ENCODE results near the gene CCDC171. TPM values are rescaled to one million over a fixed set of nuclear protein-coding genes. Genes with fewer than 3 reads are reported as not detected.

Gene CCDC171
- total and polyA plus RNA-seq, 7 donors, result 0.20 to 1.6 (median 0.44) TPM

DNA sequence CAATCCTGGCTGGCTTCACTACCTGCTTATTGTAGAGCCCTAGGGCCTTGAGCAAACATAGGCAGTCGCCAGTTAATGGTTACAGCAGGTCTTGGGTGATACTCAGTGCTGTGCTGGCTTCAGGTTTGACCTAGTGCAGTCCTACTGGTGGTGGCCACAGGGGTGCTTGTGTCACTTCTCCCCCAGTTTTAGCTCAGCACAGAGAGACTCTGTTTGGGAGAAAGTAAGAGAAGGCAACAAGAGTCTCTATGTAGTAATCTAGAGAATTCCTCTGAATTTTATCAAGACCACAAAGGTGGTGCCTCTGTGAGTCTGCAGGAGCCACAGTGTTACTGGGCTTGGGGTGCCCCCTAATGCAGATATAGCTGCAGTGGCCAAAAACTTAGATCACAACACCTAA, 165.6 kb downstream of the CCDC171 start:
- Histone ChIP-seq H3K9me3 (no peaks in the 10 kb centered on the region), H3K27ac (no peak overlapping the region), H3K4me1 (no peaks in the 10 kb centered on the region), H3K4me3 (no peak overlapping the region), H3K27me3 (ENCODE audit: insufficient read depth in 3 of 3, low read length in 2 of 3) (no peaks in the 10 kb centered on the region), H3K36me3 (ENCODE audit: insufficient read depth in 1 of 2, low read depth in 1 of 2) (no peaks in the 10 kb centered on the region)
- TF ChIP-seq, protein P1, sequence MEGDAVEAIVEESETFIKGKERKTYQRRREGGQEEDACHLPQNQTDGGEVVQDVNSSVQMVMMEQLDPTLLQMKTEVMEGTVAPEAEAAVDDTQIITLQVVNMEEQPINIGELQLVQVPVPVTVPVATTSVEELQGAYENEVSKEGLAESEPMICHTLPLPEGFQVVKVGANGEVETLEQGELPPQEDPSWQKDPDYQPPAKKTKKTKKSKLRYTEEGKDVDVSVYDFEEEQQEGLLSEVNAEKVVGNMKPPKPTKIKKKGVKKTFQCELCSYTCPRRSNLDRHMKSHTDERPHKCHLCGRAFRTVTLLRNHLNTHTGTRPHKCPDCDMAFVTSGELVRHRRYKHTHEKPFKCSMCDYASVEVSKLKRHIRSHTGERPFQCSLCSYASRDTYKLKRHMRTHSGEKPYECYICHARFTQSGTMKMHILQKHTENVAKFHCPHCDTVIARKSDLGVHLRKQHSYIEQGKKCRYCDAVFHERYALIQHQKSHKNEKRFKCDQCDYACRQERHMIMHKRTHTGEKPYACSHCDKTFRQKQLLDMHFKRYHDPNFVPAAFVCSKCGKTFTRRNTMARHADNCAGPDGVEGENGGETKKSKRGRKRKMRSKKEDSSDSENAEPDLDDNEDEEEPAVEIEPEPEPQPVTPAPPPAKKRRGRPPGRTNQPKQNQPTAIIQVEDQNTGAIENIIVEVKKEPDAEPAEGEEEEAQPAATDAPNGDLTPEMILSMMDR (IDR thresholded peaks at IDR 0.05), result no peak
- WGBS, 3 donors, result 90 to 94% (median 93%) methylated on average over 1 of the region's 1 CpG
- no peak for DNase-seq
- intact Hi-C loops (cut with DNase I), result no loop called here
- no peak for ATAC-seq

DNA sequence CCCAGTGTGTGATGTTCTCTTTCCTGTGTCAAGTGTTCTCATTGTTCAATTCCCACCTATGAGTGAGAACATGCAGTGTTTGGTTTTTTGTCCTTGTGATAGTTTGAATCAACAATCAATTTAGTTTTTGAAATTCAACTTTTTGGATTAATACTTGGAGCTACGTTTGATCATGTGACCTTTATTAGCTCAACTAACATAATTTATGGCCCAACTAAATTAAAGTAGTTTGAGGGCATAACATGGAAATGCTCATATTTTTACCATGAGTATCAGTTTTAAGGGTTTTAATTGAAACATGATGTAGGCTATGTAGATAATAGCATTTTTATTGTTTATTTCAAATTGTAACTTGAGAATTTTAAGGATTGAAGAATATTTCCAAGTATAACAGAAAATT, 168.0 kb downstream of the CCDC171 start:
- no peak overlapping the region for H3K27ac ChIP-seq
- no peak for DNase-seq
- intact Hi-C loops (cut with DNase I), result no loop called here
- no peaks in the 10 kb centered on the region for H3K4me1 ChIP-seq
- H3K36me3 ChIP-seq (ENCODE audit: insufficient read depth in 1 of 2, low read depth in 1 of 2), result no peaks in the 10 kb centered on the region
- H3K27me3 ChIP-seq (ENCODE audit: insufficient read depth in 3 of 3, low read length in 2 of 3), result no peaks in the 10 kb centered on the region
- TF ChIP-seq, protein P1 (IDR thresholded peaks at IDR 0.05), result no peak
- H3K9me3 ChIP-seq, result no peaks in the 10 kb centered on the region
- WGBS, 3 donors, result 43 to 74% (median 69%) methylated on average over 1 of the region's 1 CpG
- no peak for ATAC-seq
- H3K4me3 ChIP-seq, result no peak overlapping the region

DNA sequence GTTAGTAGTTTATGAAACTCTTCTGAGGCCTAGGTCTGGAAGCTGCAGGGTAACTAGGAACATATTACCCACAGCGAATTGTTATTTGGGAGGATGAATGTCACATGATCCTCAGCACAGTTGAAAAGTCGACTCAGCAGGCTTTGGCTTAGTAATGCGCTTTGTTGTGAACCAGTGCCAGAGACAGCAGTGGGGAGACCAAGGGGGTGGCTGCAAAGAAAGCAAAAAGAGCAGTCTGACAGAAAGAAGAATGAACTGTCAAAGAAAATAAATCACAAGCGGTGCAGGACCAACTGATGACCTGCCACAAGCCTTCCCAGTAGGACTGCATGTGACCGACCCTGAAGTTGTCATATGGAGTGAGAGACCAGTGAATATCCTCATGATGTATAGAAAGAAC, 170.0 kb downstream of the CCDC171 start:
- no peaks in the 10 kb centered on the region for H3K9me3 ChIP-seq
- no peaks in the 10 kb centered on the region for H3K4me1 ChIP-seq
- whole genome bisulfite sequencing, 3 donors, result 40 to 46% (median 44%) methylated on average over 5 of the region's 5 CpGs
- no peaks in the 10 kb centered on the region for H3K27me3 ChIP-seq (ENCODE audit: insufficient read depth in 3 of 3, low read length in 2 of 3)
- TF ChIP-seq, protein P1 (IDR thresholded peaks at IDR 0.05), result no peak
- no peak overlapping the region for H3K4me3 ChIP-seq
- intact Hi-C loops (cut with DNase I), result no loop called here
- ATAC-seq (no peak), DNase-seq (no peak)
- H3K36me3 ChIP-seq (ENCODE audit: insufficient read depth in 1 of 2, low read depth in 1 of 2), result no peaks in the 10 kb centered on the region
- no peak overlapping the region for H3K27ac ChIP-seq

DNA sequence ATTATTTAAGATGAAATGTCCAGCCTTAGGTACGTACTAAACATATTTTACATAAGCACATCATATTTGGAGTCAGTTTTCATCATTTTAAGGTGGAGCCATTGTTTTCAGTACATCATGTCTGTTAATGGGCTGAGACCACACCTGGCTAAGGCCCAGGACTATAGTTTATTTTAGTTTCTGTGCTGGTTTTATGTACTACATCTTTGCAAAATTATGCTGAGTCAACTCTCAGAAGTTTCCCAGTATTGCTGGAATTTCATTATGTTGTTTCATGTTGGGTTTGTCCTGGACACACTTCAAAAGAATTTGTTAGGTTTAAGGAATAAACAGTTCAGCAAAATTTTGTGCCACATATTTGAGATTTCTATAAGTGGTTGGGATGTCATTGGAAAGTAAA, 171.2 kb downstream of the CCDC171 start:
- TF ChIP-seq, protein P1 (IDR thresholded peaks at IDR 0.05), result no peak
- Histone ChIP-seq H3K9me3 (no peaks in the 10 kb centered on the region), H3K27me3 (ENCODE audit: insufficient read depth in 3 of 3, low read length in 2 of 3) (no peaks in the 10 kb centered on the region), H3K27ac (no peak overlapping the region), H3K36me3 (ENCODE audit: insufficient read depth in 1 of 2, low read depth in 1 of 2) (no peaks in the 10 kb centered on the region), H3K4me1 (no peaks in the 10 kb centered on the region), H3K4me3 (no peak overlapping the region)
- intact Hi-C loops (cut with DNase I), result no loop called here
- 86 to 91% (median 88%) methylated on average over 1 of the region's 1 CpG for WGBS, 3 donors
- DNase-seq (no peak), ATAC-seq (no peak)

DNA sequence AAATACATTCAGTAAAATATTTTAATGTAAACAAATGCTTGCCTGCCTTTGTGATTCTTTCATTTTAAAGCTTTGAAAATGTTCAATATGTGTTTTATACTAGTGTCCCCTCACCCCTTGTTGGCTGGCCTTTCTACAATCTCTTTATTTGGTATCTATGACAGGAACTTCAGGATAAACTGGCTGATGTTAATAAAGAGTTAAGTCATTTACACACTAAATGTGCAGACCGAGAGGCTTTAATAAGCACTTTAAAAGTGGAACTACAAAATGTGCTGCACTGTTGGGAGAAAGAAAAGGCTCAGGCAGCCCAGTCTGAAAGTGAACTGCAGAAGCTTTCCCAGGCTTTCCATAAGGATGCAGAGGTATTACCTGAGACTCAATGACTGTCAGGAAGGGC, 171.8 kb downstream of the CCDC171 start:
- WGBS, 3 donors, result 7 to 28% (median 25%) methylated on average over 1 of the region's 1 CpG
- TF ChIP-seq, protein P1 (IDR thresholded peaks at IDR 0.05), result no peak
- intact Hi-C loops (cut with DNase I), result no loop called here

More for the DNA sequence above, 171.8 kb downstream of the CCDC171 start:
- DNase-seq (no peak), ATAC-seq (no peak)
- Histone ChIP-seq H3K4me3 (no peak overlapping the region), H3K9me3 (no peaks in the 10 kb centered on the region), H3K27ac (no peak overlapping the region), H3K36me3 (ENCODE audit: insufficient read depth in 1 of 2, low read depth in 1 of 2) (no peaks in the 10 kb centered on the region), H3K27me3 (ENCODE audit: insufficient read depth in 3 of 3, low read length in 2 of 3) (no peaks in the 10 kb centered on the region), H3K4me1 (no peaks in the 10 kb centered on the region)

All from psoas muscle (tissue), 8 donors.